NB4 (cell line): Measurements from ENCODE around the gene SERPINE3.

Experiments
- CTCF ChIP-seq: IDR thresholded peaks from one replicate; pipeline ENCODE4 v1.5.1; 2012; ENCODE audit warnings: low read depth, low read length
- MAX ChIP-seq: IDR thresholded peaks from 2 replicates; pipeline ENCODE4 v1.6.1; 2011; ENCODE audit warnings: low read depth, low read length
- MYC ChIP-seq: IDR thresholded peaks from 2 replicates; pipeline ENCODE4 v1.6.1; 2011; ENCODE audit warnings: low read depth, low read length
- POLR2A ChIP-seq: IDR thresholded peaks from 2 replicates; pipeline ENCODE4 v1.6.1; 2011; ENCODE audit warnings: mild to moderate bottlenecking; ENCODE audit not compliant: insufficient read length; ENCODE audit errors: extremely low read depth

GRCh38 chr13:51318876-51319275 lies 20.6 kb upstream of the SERPINE3 start:
- TF ChIP-seq CTCF (no peak), MAX (no peak), POLR2A (no peak), MYC (no peak)
